HG03439 (cell line): ENCODE results near the gene NF1.
"Not testable (repeated sequence)": the region's sequence is repeated elsewhere in the genome, so short reads cannot be mapped to it uniquely, and the experiment has no call there.

Experiments used
- ATAC-seq: cut with Tn5 transposase; IDR thresholded peaks from one replicate; pipeline ENCODE4 v1.9.1; 2021; ENCODE audit warnings: mild to moderate bottlenecking, moderate library complexity; ENCODE audit not compliant: unreplicated experiment

Gene NF1

DNA sequence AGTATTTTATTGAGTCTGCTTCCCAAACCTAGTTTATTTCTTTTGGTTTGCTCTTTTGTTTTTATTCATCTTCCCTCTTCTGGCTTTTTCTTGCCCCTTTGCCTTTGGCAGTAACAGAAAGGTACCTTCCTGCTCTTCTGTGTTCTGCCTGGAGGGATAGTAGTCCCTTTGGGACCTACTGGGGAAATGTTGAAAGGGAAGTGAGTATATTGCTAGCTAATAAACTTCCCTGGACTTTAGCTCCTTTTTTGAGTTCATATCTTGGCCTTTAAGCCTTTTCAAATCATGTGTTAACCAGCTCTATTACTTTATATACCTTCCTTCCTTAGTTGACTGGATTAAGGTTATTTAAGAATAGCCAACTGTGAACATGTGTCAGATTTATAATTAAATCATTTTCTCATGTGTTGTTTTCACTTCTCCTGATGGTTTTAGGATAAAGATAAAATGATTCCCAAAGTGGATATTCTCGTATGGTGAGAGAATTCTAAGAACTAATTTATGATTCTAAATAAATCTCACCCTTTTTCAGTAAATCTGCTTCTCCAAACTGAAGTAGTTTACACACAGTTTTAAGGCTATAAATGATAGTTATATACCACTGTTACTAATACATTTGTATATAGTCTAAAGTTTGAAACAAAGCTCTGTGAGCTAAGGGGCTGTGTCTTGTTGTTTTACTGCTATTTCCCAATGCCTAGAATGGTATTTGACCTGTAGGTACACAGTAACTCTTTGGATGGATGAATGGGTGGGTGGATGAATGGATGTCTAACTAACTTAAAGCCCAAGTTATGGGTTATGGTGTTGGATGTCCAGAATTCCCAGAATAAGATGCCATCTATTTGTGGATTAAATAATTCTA is 156.6 kb downstream of the NF1 start:
- ATAC-seq, result no peak

DNA sequence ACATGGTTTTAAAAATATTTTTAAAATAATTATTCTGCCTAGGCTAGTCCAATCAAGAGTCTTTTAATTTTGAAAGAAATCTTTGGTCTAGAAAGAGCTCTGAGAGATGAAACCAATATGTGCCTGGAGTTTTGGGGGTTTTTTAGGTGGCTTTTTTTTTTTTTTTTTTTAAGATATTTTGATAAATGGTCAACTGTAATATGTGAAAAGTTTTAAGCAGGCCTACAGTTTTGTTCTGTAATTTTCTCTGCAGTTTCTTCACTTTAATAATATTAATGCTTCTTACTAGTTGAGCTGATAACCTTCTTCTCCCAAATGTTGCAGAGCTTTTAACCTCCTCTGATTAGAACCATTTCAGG is 157.2 kb downstream of the NF1 start:
- no peak for ATAC-seq

DNA sequence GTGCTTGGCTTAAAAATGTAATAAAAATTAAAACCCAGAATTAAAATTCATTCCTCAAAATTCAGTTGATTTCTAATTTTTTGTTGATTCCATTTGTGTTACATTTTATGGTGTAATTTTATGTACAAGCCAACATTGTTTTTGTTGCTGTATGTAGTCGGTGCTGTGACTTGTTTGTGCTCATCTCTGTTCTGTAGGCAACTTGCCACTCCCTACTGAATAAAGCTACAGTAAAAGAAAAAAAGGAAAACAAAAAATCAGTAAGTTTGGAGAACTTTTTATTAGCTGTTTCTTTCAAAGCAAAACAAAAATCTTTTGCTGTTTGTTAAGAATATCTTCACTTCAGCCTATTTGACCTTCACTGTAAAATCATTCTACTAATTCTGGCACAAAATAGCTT is 158.0 kb downstream of the NF1 start:
- ATAC-seq, result no peak

DNA sequence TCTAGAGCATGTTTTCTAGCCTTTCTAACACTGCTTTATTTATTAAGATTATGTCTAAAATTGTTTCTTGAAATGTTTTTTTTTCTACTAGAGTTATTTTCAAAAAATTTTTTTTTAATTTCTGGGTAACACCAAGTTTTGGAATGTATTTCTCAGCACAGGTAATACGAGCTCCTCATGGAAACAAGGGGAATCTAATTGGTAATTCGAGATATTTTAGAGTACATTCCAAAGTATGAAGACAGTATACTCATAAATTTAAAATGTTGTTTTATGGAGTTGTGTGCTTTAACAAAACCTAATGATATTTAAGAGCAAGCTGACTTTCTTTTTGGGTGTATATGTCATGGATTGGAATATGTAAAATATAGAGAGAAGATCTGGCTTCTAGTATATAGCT is 159.9 kb downstream of the NF1 start:
- ATAC-seq, result no peak

DNA sequence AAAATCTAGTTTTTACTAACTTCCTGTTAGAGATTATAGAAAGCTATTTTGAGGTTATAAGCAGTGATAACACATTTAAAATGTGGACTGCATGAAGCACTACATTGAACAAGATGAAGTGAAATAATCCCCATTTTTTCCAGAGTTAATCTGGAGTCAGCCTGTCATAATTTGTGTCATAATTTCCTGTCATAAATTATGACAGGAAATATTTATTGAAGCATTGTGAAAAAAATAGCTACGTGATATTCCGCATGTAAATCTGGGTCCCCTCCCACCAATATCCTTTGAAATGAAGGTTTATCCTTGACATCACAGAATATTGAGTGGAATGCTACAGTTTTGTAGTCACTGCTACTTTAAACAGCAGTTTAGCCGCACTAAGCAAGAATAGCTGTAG is 162.2 kb downstream of the NF1 start:
- no peak for ATAC-seq

DNA sequence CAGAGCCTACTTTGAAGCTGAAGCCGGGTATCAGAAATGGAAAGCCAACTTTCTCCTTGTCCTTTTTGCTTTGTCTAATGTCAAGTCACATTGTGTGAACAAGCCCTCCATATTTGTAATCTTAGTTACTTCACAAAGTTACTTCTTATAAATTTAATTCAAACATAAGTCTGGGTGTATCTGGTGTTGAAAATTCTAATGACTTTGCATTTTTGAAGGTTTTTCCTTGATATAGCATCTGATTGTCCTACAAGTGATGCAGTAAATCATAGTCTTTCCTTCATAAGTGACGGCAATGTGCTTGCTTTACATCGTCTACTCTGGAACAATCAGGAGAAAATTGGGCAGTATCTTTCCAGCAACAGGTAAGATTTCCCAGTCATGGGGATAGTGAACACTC is 165.4 kb downstream of the NF1 start:
- ATAC-seq, result no peak

DNA sequence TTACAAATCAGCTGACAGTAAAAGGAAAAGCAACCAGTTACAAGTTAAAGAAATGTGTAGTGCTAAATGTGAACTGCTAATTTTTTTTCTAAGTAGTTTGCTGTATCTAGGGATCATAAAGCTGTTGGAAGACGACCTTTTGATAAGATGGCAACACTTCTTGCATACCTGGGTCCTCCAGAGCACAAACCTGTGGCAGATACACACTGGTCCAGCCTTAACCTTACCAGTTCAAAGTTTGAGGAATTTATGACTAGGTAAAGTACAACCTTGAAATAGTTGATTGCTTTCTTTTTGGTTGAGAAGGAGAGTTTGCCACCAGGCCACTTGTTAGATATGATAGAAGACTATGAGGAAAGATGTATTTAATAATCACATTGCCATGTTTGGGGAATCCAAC is 166.8 kb downstream of the NF1 start:
- ATAC-seq, result no peak

DNA sequence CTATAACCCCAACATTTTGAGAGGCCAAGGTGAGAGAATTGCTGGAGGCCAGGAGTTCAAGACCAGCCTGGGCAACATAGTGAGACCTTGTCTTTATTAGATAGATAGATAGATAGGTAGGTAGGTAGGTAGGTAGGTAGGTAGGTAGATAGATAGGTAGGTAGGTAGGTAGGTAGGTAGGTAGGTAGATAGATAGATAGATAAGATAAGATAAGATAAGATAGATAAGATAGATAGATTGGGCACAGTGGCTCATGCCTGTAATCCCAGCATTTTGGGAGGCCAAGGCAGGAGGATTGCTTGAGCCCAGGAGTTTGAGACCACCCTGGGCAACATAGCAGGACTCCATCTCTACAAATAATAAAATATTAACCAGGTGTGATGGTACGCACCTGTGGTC is 168.1 kb downstream of the NF1 start:
- ATAC-seq, result not testable (repeated sequence)

DNA sequence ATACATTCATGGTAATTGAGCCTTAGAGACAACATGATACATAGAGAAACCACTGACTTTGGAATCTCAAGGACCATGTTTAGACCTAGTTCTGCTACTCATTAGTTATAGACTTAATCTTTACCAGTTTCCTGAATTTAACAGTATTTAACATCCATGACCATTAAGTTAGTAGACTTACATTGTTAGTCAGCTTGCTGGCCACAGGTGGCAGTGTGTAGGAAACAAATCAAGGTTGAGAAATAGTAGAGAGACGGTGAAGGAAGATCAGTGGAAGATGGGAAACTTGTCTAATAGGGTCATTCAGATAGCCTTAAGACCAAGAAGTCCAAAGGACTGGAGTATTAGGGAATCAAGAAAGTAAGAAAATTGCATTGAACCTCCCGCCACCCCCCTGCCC is 171.3 kb downstream of the NF1 start:
- ATAC-seq, result no peak

DNA sequence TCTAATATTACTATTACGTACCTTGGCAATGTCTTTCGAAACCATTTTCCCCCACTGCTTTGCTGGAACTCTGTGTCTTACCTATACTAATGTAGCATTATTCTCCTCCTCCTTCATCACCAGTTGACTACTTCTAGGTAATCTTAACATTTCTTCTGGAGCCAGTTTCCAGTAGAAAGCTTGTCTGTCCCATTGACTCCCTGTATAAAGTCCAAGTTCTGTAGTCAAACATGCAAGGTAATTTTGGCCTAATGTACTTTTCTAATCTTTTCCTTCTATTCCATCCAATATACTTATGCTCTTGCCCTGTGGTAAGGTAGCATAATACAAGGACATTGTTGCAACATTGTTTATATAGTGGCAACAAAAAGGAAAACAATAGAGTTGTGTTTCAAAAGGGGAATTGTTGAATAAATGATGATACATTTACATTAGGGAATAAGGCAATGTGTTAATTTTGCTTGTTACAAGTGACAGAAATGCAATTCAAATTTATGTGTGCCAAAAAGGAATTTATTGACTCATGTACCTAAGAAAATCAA is 174.3 kb downstream of the NF1 start:
- no peak for ATAC-seq

DNA sequence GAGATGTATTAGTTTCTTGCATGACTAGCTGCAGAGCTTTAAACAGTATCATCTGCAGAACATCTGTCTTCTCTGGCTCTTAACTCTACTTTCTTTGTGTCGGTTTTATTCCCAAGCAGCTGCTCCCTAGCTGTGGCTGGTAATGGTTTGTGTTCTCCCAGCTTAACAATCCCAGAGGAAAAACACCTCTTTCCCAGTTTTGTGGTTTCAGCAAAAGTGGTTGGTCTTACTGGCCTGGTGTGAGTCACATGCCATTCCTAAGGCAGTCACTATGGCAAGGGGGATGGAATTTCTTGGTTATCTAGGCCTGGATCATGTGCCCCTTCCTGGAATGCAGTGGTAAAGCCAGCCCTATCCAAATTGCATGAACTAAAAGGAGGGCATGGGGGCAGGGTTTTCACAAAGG is 174.8 kb downstream of the NF1 start:
- no peak for ATAC-seq

DNA sequence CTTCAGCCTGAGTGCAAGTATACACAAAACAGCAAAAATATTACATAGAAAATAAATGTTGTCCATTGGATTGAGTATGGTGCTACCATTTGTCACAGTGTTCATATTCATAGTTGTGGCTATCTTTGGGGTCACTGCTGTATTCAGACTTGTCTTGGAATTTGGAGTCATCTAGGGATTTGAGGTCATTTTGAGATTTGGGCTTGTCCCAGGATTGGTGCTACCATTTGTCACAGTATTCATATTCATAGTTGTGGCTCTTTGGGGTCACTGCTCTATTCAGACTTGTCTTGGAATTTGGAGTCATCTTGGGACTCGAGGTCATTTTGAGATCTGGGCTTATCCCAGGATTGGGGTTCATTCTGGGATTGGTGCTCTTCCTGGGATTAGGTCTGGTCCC is 177.5 kb downstream of the NF1 start:
- ATAC-seq, result no peak

DNA sequence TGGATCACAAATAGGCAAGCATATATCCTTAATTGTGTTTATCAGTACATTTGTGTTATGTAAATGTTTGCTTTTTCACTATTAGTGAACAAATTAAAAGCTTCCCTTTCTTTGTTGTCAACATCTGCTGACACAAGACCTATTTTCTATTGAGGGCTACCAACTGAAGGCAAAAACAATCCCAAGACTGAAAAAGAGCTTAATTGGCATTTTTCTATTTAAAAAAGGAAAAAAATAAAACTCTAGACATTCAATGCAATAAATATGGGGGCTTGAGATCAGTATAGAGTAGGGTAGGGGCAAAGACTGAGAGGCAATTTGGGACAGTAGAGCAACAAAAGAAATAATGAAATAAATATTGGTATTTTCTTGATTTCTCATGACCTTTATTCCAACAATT is 178.0 kb downstream of the NF1 start:
- no peak for ATAC-seq

DNA sequence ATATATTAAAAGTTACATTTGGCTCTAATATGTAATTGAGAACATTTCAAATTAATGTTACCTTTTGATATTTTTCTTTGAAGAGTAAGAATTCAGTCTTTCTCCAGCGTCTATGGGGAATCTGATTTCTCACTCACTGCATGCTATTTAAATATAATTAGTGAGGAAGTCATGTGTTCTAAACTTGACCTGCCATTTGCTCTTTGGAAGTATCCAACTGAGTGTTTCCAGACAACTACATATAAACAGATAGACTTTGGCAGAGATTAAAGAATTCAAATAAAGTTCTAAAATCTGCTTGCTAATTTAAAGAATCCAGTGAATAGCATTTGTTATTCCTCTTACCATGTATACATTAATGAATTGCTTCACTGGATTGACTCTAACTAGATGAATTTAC is 178.7 kb downstream of the NF1 start:
- no peak for ATAC-seq

DNA sequence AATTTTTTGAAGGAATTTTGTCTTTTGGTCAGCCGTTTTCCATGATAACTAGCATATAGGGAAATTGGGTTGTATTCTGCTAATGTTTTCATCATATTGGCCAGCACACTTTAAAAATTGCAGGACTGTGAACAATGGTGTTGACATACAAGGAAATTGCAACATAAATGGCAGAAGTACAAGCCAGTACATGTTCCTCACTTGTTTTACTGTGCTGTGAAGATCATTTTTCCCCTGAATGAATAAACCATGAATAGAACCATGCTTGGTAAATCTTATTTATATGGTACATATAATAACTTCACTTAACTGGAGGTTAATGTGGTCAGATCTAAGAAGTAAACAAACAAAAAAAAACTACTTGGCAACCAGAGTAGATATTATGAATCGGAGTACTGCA is 179.5 kb downstream of the NF1 start:
- no peak for ATAC-seq

DNA sequence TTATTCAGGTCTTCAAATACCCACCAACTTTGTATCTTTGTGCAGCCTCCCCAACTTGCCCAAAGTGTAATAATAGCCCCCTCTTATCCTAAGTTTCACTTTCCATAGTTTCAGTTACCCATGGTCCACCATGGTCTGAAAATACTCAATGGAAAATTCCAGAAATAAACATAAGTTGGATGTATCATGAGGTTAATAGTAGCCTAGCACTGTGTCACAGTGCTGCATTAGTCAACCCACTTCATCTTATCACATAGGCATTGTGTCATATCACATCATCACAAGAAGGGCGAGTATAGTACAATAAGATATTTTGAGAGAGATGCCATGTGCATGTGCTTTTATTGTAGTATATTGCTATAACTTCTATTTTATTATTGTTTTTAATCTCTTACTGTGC is 180.3 kb downstream of the NF1 start:
- ATAC-seq, result no peak

DNA sequence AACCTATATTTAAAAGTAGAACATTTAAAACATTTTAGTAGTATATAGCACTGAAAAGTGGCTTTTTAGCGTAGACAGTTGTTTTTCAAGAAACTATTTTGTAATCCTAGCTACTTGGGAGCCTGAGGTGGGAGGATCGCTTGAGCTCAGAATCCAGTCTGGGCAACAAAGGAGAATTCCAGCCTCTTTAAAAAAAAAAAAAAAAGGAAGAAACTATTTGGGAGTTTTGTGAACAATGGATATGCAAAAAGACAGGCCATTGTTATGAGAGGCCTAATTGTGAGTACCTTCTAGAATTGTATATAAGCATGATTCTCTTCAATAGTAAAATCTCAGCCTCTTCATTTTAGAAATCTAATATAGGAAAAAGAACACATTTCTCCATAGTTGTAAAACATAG is 184.6 kb downstream of the NF1 start:
- ATAC-seq, result no peak

DNA sequence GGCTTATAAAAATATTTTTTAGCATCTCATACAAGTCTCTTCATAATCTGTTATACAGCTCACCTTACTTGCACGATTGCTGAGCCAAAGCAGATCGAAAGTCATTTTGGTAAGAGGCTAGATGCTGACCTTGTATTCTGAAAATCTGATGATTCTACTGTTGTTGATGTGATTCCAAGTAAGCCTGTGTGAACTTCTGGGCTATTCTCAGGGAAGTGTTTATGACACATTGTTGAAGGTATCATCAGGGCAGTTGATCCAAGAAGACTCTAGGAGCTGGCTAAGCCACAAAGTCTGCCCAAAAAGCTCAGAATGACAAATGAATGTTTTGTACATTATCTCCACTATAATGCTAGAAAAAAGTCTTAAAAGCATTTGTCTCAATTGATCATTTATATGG is 186.3 kb downstream of the NF1 start:
- no peak for ATAC-seq

DNA sequence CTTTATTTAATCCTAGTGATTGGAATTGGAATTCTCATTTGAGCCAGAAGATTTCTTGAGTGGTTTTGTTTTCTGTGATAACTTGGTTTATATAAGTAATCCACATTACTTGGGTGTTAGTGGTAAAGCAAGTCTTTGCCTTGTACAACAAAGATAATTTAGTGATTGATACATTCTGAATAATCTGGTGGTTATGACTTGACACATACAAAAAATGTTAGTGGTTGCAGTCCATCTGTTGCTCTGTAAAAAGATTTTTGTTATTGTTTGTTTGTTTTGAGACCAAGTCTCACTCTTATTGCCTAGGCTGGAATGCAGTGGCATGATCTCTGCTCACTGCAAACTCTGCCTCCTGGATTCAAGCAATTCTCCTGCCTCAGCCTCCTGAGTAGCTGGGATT is 189.1 kb downstream of the NF1 start:
- ATAC-seq, result no peak

DNA sequence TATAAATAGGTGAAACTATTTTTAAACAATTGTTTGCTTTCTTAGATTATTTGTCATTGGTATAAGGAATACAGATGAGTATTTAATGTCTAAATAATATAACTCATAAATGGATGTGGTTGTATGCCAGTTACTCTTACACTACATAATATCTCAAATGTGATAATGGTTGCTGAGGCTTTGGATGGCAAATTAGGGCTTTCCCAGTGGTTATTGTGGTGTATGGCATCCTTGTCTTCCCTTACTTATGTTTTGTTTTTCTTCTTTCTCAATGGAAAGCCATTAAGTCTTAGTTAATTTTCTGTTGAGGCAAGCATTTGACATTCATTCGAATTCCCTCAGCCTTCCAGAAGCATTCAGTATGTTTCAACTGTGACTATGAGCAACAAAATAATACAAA is 191.8 kb downstream of the NF1 start:
- no peak for ATAC-seq

DNA sequence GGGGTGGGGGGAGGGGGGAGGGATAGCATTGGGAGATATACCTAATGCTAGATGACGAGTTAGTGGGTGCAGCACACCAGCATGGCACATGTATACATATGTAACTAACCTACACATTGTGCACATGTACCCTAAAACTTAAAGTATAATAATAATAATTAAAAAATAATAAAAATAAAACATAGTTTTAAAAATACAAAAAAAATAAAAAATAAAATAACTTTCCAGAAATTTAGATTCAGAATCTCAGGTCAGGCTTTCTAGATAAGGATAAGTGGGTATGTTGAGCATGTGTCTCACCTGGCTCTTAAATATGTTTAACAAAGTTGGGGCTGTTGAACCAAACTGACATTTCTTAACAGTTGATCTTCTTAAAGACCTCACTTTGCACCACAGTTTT is 193.2 kb downstream of the NF1 start:
- not testable (repeated sequence) for ATAC-seq

DNA sequence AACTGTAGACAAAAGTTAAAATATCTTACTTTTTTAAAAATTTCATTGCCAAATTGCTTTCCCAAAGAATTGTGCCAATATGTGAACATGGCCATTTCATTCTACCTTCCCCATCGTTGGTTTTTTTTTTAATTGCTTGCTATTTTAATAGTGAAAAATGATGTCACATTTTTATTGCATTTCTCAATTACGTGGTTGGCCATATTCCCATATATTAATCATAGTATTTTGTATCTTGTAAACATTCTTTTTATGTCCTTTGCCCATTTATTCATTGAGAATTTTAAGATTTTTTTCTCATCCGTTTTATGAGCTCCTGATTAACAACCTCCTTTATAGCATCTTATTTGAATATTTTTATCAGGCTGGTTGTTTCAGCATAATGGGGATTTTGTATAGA is 195.0 kb downstream of the NF1 start:
- ATAC-seq, result no peak

DNA sequence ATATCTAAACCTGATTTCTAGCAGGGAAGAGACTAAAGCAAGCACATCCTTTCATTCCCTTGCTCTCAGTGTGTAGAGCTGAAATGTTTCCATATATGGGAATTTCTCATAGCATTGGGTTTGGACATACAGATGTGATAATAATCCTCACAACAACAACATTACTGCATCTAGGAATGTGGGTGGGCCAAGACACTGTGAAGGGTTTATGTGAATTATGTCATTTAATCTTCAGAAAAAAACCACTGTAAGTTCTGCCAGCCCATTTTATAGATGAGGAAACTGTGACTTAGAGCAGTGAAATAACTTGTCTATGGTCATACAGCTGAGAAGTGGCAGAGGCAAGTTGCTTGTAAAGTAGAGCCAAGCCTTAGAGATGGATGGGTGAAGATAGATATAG is 197.0 kb downstream of the NF1 start:
- ATAC-seq, result no peak
